Measurements from ENCODE around the gene LCLAT1.

DNA sequence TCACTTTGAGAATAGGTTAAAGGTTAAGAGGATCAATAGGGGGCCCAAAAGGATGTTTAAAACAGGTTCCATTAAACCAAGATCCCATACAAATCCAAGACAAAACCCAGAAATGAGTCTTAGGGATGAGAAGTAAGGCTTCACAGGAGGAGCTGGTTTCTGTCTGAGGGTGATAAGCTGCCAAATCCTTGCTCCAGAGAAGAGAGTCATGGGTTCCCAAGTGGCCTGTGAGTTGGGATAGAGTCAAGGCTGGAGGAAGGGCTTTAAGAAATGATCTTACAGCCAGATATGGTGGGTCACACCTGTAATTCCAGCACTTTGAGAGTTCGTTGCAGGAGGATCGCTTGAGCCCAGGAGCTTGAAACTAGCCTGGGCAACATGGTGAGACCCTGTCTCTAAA lies 40.2 kb upstream of the LCLAT1 start:
- TF ChIP-seq, protein P1, sequence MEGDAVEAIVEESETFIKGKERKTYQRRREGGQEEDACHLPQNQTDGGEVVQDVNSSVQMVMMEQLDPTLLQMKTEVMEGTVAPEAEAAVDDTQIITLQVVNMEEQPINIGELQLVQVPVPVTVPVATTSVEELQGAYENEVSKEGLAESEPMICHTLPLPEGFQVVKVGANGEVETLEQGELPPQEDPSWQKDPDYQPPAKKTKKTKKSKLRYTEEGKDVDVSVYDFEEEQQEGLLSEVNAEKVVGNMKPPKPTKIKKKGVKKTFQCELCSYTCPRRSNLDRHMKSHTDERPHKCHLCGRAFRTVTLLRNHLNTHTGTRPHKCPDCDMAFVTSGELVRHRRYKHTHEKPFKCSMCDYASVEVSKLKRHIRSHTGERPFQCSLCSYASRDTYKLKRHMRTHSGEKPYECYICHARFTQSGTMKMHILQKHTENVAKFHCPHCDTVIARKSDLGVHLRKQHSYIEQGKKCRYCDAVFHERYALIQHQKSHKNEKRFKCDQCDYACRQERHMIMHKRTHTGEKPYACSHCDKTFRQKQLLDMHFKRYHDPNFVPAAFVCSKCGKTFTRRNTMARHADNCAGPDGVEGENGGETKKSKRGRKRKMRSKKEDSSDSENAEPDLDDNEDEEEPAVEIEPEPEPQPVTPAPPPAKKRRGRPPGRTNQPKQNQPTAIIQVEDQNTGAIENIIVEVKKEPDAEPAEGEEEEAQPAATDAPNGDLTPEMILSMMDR (IDR thresholded peaks at IDR 0.05; ENCODE audit: insufficient read depth, low read length, poor library complexity, severe bottlenecking): no peak
- TF ChIP-seq EZH2phosphoT487 (conservative IDR thresholded peaks at IDR 0.05; ENCODE audit: low read length): no peak
